Astrocyte of the cerebellum (primary cell): ENCODE measurements around the gene PRICKLE1.

ENCODE experiments used
- DNase-seq: peaks from one replicate; pipeline ENCODE4 v3.0.0-alpha.2; 2011; ENCODE audit warnings: low read depth
- H3K4me3 ChIP-seq: 2 replicates; pipeline ENCODE4 v1.5.1; 2011; ENCODE audit warnings: mild to moderate bottlenecking, low read depth, low read length, moderate library complexity
- in situ Hi-C: cut with HindIII; loops from 2 replicates; pipeline ENCODE4 v1.10.0; 2017; ENCODE audit warnings: low sequenced_read_pairs
- TF ChIP-seq, protein P1 (sequence below): IDR thresholded peaks from 2 replicates; pipeline ENCODE4 v1.5.1; 2012; ENCODE audit warnings: low read length, low read depth, moderate library complexity, mild to moderate bottlenecking; ENCODE audit errors: missing control alignments

Gene PRICKLE1

DNA sequence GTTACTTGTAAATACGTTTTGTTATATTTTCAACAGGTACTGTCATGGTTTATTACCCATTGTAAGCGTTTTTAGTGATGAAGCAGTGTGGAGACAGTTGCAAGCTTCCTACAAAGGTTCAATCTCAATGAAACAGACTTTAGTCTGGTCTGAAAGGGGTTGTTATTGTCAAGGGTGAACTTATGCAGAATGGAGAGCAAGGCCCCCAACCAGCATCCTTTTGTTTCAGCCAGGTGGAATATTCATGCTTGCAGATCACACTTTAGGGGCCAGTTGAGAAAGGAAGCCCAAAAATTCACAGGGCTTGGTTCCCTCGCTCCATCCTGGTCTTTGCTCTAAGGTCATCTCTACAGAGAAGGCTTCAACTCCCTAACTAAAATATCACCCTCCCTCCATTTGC, 103.7 kb downstream of the PRICKLE1 start:
- TF ChIP-seq, protein P1, sequence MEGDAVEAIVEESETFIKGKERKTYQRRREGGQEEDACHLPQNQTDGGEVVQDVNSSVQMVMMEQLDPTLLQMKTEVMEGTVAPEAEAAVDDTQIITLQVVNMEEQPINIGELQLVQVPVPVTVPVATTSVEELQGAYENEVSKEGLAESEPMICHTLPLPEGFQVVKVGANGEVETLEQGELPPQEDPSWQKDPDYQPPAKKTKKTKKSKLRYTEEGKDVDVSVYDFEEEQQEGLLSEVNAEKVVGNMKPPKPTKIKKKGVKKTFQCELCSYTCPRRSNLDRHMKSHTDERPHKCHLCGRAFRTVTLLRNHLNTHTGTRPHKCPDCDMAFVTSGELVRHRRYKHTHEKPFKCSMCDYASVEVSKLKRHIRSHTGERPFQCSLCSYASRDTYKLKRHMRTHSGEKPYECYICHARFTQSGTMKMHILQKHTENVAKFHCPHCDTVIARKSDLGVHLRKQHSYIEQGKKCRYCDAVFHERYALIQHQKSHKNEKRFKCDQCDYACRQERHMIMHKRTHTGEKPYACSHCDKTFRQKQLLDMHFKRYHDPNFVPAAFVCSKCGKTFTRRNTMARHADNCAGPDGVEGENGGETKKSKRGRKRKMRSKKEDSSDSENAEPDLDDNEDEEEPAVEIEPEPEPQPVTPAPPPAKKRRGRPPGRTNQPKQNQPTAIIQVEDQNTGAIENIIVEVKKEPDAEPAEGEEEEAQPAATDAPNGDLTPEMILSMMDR: no peak
- in situ Hi-C loops: loop anchor here (25.0 kb wide), 1 partner anchor 801 kb away; no protein-coding TSS in a partner anchor
- DNase-seq: no peak

GRCh38 chr12:42484996-42485395, 104.5 kb downstream of the PRICKLE1 start:
- no peak overlapping the region for H3K4me3 ChIP-seq
- in situ Hi-C loops: loop anchor here (25.0 kb wide), 1 partner anchor 802 kb away; no protein-coding TSS in a partner anchor
- TF ChIP-seq, protein P1: no peak
- no peak for DNase-seq

More for the DNA sequence above, 103.7 kb downstream of the PRICKLE1 start:
- H3K4me3 ChIP-seq: no peak overlapping the region

- H3K4me3 ChIP-seq: peak overlapping the region; percentile 66
- no peak for DNase-seq
- in situ Hi-C loops: loop anchor here (25.0 kb wide), 1 partner anchor 804 kb away; no protein-coding TSS in a partner anchor
- TF ChIP-seq, protein P1: no peak
Measured at GRCh38 chr12:42483521-42483790, 106.1 kb downstream of the PRICKLE1 start.

- TF ChIP-seq, protein P1: peak; percentile 86
- in situ Hi-C loops: loop anchor here (25.0 kb wide), 1 partner anchor 804 kb away; no protein-coding TSS in a partner anchor
- DNase-seq: no peak
- peak overlapping the region; percentile 66 for H3K4me3 ChIP-seq
Measured at GRCh38 chr12:42482748-42483520, 106.6 kb downstream of the PRICKLE1 start.

DNA sequence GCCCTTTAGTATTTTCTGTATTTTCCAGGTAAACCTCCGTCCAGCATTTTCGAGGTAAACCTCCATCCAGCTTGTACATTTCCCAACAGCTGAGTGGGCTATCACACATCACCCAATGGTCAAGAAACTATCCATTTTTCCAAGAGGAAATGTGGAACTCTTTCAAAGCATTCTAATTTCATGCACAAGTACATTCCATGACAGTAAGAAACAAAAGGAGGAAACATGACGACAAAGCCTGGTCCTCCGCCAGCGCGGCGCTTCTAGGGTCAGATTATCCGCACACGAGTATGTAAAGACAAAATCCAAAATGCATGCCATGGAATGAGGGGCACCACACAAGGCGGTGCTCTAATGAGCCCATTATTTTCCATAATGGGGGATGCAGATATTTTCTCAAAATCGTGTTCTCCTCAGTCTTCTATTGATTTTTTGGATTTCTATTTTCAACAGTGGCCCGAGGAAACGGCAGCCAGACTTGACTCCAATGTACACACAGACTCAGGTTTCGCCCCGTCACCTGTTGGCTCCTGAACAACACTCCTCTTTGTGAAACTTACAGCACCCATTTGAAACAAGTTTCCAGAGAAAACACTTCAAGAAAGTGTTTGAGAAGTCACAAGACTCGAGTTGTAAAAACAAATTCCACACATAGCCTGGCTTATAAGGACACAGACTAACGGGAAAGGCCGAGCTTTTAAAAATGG, 107.4 kb downstream of the PRICKLE1 start:
- in situ Hi-C loops: loop anchor here (25.0 kb wide), 1 partner anchor 805 kb away; no protein-coding TSS in a partner anchor
- no peak for DNase-seq
- TF ChIP-seq, protein P1: no peak
- peak overlapping the region; percentile 66 for H3K4me3 ChIP-seq

GRCh38 chr12:42481368-42481767, 108.2 kb downstream of the PRICKLE1 start:
- TF ChIP-seq, protein P1: no peak
- no peak for DNase-seq
- peak overlapping the region; percentile 66 for H3K4me3 ChIP-seq
- in situ Hi-C loops: loop anchor here (25.0 kb wide), 1 partner anchor 806 kb away; no protein-coding TSS in a partner anchor
